KMS-11 (cell line): ENCODE measurements around the gene PYGM.

Experiments
- H2AFZ ChIP-seq: fragments of 200-600 bp; sonication (generic); 2 replicates; pipeline ENCODE4 v1.6.1; 2016; ENCODE audit warnings: antibody characterized with exemption, mixed run types, low read depth
- H3K27ac ChIP-seq: fragments of 200-600 bp; sonication (generic); 2 replicates; pipeline ENCODE4 v1.6.1; 2016; ENCODE audit warnings: mild to moderate bottlenecking, mixed run types
- H3K27me3 ChIP-seq: fragments of 200-600 bp; sonication (generic); 2 replicates; pipeline ENCODE4 v1.6.1; 2017; ENCODE audit warnings: mild to moderate bottlenecking, low read depth, mixed run types, moderate library complexity; ENCODE audit not compliant: insufficient read depth
- H3K36me3 ChIP-seq: fragments of 200-600 bp; sonication (generic); 2 replicates; pipeline ENCODE4 v1.6.1; 2017; ENCODE audit warnings: mild to moderate bottlenecking, mixed run types; ENCODE audit not compliant: insufficient read depth
- H3K4me1 ChIP-seq: fragments of 200-600 bp; sonication (generic); 2 replicates; pipeline ENCODE4 v1.6.1; 2016; ENCODE audit warnings: mild to moderate bottlenecking, low read depth, mixed run types; ENCODE audit not compliant: poor library complexity, severe bottlenecking
- H3K4me2 ChIP-seq: fragments of 200-600 bp; sonication (generic); 2 replicates; pipeline ENCODE4 v1.7.0; 2016; ENCODE audit warnings: mild to moderate bottlenecking, mixed run types
- H3K4me3 ChIP-seq: fragments of 200-600 bp; sonication (generic); IDR thresholded peaks from 2 replicates; pipeline ENCODE4 v1.6.1; 2017; ENCODE audit warnings: low read depth, low read length, mixed read lengths; ENCODE audit not compliant: insufficient read depth
- H3K79me2 ChIP-seq: fragments of 200-600 bp; sonication (generic); 2 replicates; pipeline ENCODE4 v1.6.1; 2016; ENCODE audit warnings: low read depth, mixed run types; ENCODE audit not compliant: insufficient read depth
- H3K9ac ChIP-seq: fragments of 200-600 bp; sonication (generic); 2 replicates; pipeline ENCODE4 v1.6.1; 2016; ENCODE audit warnings: mild to moderate bottlenecking, mixed run types
- H4K20me1 ChIP-seq: fragments of 200-600 bp; sonication (generic); 2 replicates; pipeline ENCODE4 v1.6.1; 2016; ENCODE audit warnings: mild to moderate bottlenecking, mixed run types; ENCODE audit not compliant: insufficient read depth
- TF ChIP-seq, protein P1 (sequence below): fragments of 200-600 bp; sonication (generic); conservative IDR thresholded peaks from 2 replicates; pipeline ENCODE4 v1.6.1; 2017; ENCODE audit warnings: low read depth, mild to moderate bottlenecking, antibody characterized with exemption, low read length, moderate library complexity, mixed read lengths

The PYGM gene

DNA sequence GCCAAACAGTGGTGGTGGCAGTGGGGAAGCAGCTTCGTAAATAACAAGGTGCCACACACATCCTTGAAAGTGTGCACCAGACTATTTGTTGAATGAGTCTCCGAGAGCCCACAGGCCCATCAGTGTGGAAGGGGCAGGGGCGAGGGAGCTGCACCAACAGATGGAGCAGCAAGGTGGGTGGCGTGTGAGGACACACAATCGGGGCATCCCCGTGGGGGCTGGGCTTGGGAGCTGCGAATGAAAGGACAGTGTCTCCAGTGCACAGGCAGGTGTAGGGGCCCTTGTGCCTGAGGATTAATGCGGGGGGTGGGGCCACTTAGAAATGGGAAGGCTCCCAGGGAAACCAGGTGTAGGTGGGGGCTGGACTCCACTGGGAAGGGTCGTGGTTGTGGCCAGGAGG, 39.6 kb downstream of the PYGM start:
- TF ChIP-seq, protein P1, sequence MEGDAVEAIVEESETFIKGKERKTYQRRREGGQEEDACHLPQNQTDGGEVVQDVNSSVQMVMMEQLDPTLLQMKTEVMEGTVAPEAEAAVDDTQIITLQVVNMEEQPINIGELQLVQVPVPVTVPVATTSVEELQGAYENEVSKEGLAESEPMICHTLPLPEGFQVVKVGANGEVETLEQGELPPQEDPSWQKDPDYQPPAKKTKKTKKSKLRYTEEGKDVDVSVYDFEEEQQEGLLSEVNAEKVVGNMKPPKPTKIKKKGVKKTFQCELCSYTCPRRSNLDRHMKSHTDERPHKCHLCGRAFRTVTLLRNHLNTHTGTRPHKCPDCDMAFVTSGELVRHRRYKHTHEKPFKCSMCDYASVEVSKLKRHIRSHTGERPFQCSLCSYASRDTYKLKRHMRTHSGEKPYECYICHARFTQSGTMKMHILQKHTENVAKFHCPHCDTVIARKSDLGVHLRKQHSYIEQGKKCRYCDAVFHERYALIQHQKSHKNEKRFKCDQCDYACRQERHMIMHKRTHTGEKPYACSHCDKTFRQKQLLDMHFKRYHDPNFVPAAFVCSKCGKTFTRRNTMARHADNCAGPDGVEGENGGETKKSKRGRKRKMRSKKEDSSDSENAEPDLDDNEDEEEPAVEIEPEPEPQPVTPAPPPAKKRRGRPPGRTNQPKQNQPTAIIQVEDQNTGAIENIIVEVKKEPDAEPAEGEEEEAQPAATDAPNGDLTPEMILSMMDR, result no peak
- H4K20me1 ChIP-seq, result no peaks in the 10 kb centered on the region
- H3K9ac ChIP-seq, result no peak overlapping the region
- no peak overlapping the region for H3K4me3 ChIP-seq
- peaks cover 76% of the 10 kb centered on the region for H3K27me3 ChIP-seq
- no peaks in the 10 kb centered on the region for H3K79me2 ChIP-seq
- H3K36me3 ChIP-seq, result no peaks in the 10 kb centered on the region
- peaks cover 8% of the 10 kb centered on the region for H3K4me1 ChIP-seq
- no peak overlapping the region for H3K27ac ChIP-seq
- H2AFZ ChIP-seq, result no peak overlapping the region
- H3K4me2 ChIP-seq, result no peak overlapping the region

DNA sequence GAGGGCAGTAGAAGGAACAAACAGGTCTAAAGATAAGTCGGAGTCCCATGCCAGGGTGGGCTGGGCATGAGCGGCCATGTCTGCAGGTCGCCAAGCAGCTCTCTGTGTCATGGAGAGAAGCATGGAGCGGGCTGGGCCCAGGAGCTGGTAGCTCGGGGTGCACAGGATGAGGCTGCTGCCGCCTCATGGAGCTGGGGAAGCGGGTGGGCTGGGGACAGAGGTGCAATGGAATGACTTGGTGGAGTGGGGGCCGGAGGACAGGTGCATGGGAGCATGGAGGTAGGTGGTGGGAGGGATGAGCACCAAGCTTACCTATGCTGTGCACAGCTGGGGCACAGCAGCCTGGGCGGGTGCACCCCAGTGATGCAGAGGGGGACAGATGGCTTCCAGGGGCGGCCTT, 40.4 kb downstream of the PYGM start:
- no peak overlapping the region for H3K27ac ChIP-seq

DNA sequence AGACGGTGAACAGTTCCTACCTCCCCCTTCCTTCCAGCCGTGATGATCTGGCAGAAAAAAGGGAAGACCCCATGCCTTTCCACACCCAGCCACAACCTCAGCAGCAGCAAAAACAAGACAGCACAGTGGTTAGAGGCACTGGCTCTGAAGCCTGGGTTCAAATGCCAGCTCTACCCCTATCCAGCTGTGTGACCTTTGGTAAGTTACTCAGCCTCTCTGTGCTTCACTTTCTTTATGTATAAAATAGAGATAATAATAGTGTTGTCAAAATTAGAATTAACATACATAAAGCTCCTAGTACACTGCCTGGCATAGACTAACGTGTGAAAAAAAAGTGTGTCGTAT, 41.0 kb downstream of the PYGM start:
- Histone ChIP-seq H3K9ac (no peak overlapping the region), H3K4me1 (peaks cover 3% of the 10 kb centered on the region), H3K4me2 (no peak overlapping the region), H2AFZ (no peak overlapping the region), H3K27ac (no peak overlapping the region), H3K27me3 (peaks cover 87% of the 10 kb centered on the region), H4K20me1 (no peaks in the 10 kb centered on the region), H3K4me3 (no peak overlapping the region), H3K36me3 (no peaks in the 10 kb centered on the region), H3K79me2 (no peaks in the 10 kb centered on the region)
- TF ChIP-seq, protein P1, result no peak

More for the DNA sequence above, 40.4 kb downstream of the PYGM start:
- Histone ChIP-seq H3K79me2 (no peaks in the 10 kb centered on the region), H4K20me1 (no peaks in the 10 kb centered on the region), H3K9ac (no peak overlapping the region), H3K4me3 (no peak overlapping the region), H3K4me2 (no peak overlapping the region), H2AFZ (no peak overlapping the region), H3K27me3 (peaks cover 80% of the 10 kb centered on the region), H3K4me1 (peaks cover 8% of the 10 kb centered on the region), H3K36me3 (no peaks in the 10 kb centered on the region)
- TF ChIP-seq, protein P1, result no peak

DNA sequence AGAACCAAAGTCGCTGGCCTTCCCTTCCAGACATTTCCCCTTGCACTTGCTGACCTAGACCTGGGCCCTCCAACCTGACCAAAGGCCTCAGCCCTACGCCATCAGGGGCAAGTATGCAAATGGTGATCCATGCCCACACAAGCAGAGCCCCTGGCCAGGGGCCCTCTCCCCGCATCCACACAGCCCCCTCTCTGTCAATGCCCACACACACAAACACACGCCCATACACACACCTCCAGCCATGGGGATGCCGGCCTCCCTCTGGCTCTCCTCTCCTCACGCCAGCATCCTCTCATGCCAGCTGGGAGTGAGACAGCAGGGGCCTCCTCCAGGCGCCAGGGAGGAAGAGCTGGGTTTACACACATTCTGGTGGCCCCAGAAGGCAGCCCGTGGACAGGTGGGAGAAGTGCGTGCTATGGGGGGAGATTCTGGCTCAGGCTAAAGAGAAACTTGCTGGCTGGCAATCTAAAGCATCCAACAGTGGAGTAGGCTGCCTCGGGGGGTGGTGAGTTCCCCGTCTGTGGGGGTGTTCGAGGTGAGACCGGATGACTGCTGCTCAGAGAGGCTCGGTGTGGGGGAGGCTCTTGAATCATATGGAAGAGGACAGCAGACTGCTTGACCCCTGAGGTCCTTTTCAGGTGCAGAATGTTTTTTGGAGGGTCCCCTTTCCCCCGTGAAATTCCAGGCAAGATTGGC, 41.5 kb downstream of the PYGM start:
- no peak overlapping the region for H3K4me3 ChIP-seq
- H3K36me3 ChIP-seq, result no peaks in the 10 kb centered on the region
- no peaks in the 10 kb centered on the region for H4K20me1 ChIP-seq
- TF ChIP-seq, protein P1, result no peak
- H3K4me1 ChIP-seq, result no peaks in the 10 kb centered on the region
- no peak overlapping the region for H3K9ac ChIP-seq
- H3K27me3 ChIP-seq, result peaks cover 87% of the 10 kb centered on the region
- H3K79me2 ChIP-seq, result no peaks in the 10 kb centered on the region
- no peak overlapping the region for H3K27ac ChIP-seq
- no peak overlapping the region for H2AFZ ChIP-seq
- no peak overlapping the region for H3K4me2 ChIP-seq
